SU-DHL-6 (cell line): Measurements from ENCODE around the gene TSPAN32.

ENCODE experiments used
- CTCF ChIP-seq: fragments of 200-600 bp; sonication (generic); IDR thresholded peaks from one replicate; pipeline ENCODE4 v1.5.1; 2017; ENCODE audit warnings: antibody characterized with exemption, mild to moderate bottlenecking, low read length, moderate library complexity; ENCODE audit not compliant: insufficient read depth, poor library complexity, severe bottlenecking
- EZH2phosphoT487 ChIP-seq: fragments of 200-600 bp; sonication (generic), shearing (Covaris generic); conservative IDR thresholded peaks from 2 replicates; pipeline ENCODE4 v1.6.1; 2018; ENCODE audit warnings: mild to moderate bottlenecking, antibody characterized with exemption, low read length, moderate library complexity, mixed read lengths

- TF ChIP-seq CTCF (no peak), EZH2phosphoT487 (no peak)
Observed at GRCh38 chr11:2328656-2329354, 27.0 kb downstream of the TSPAN32 start.
